Spleen (tissue), 7 donors: Measurements from ENCODE around the gene KANK2.

Experiments
- POLR2A ChIP-seq, 3 donors: fragments of 450-650 bp; IDR thresholded peaks; one replicate each; pipeline ENCODE4 v1.5.1; 2017; ENCODE audit warnings: antibody characterized with exemption in 3 of 3, mild to moderate bottlenecking in 1 of 3
- POLR2AphosphoS5 ChIP-seq, 3 donors: sonication (generic); formaldehyde crosslinking; IDR thresholded peaks; one replicate each; pipeline ENCODE4 v1.5.1; 2017; ENCODE audit warnings: antibody characterized with exemption in 3 of 3
- TF ChIP-seq, protein P1 (sequence below), 11 experiments: fragments of 200-600 bp in 7 of 11; fragments of 450-650 bp in 4 of 11; sonication (generic) in 4 of 11; IDR thresholded peaks in 8 of 11; conservative IDR thresholded peaks in 3 of 11; 1 replicate in 7 of 11; 2 replicates in 4 of 11; pipeline versions ENCODE4 v1.4.0 to v1.8.0; 2016 to 2021; ENCODE audit warnings: antibody characterized with exemption in 11 of 11, inconsistent platforms in 4 of 11, mild to moderate bottlenecking in 1 of 11
- donor health status: DM: no; HTN: no; CAD: no; lungs with moderate emphysema.
- donor health status: DM: no; HTN: no; CAD: no.
- donor health status: DM: no; HTN: no; CAD: no.

GRCh38 chr19:11199517-11199916 is 2.2 kb upstream of the KANK2 start:
- TF ChIP-seq, protein P1, sequence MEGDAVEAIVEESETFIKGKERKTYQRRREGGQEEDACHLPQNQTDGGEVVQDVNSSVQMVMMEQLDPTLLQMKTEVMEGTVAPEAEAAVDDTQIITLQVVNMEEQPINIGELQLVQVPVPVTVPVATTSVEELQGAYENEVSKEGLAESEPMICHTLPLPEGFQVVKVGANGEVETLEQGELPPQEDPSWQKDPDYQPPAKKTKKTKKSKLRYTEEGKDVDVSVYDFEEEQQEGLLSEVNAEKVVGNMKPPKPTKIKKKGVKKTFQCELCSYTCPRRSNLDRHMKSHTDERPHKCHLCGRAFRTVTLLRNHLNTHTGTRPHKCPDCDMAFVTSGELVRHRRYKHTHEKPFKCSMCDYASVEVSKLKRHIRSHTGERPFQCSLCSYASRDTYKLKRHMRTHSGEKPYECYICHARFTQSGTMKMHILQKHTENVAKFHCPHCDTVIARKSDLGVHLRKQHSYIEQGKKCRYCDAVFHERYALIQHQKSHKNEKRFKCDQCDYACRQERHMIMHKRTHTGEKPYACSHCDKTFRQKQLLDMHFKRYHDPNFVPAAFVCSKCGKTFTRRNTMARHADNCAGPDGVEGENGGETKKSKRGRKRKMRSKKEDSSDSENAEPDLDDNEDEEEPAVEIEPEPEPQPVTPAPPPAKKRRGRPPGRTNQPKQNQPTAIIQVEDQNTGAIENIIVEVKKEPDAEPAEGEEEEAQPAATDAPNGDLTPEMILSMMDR (IDR thresholded peaks at IDR 0.05 in 8 of 11, conservative IDR thresholded peaks at IDR 0.05 in 3 of 11) = no peak
- TF ChIP-seq POLR2A (IDR thresholded peaks at IDR 0.05) = no peak
- no peak for TF ChIP-seq POLR2AphosphoS5 (IDR thresholded peaks at IDR 0.05)
